Testis (tissue), 3 donors: ENCODE data around the gene TMEM181. TPM values are rescaled to one million over a fixed set of nuclear protein-coding genes. Genes with fewer than 3 reads are reported as not detected.
"Not testable (repeated sequence)": the region's sequence is repeated elsewhere in the genome, so short reads cannot be mapped to it uniquely, and the experiment has no call there.

Experiments used
- DNase-seq: peaks from one replicate; pipeline ENCODE4 v3.0.0-alpha.2; 2019
- H3K27ac ChIP-seq, 2 donors: fragments of 200-600 bp; sonication (generic); one replicate each; pipeline ENCODE4 v1.5.1; 2019
- H3K27me3 ChIP-seq: fragments of 200-600 bp; sonication (generic); one replicate; pipeline ENCODE4 v1.5.1; 2019
- H3K36me3 ChIP-seq: fragments of 200-600 bp; sonication (generic); one replicate; pipeline ENCODE4 v1.5.1; 2017; ENCODE audit warnings: low read depth; ENCODE audit errors: missing control alignments
- H3K4me1 ChIP-seq: fragments of 200-600 bp; sonication (generic); one replicate; pipeline ENCODE4 v1.5.1; 2019
- H3K4me3 ChIP-seq, 2 donors: fragments of 200-600 bp; sonication (generic); one replicate each; pipeline ENCODE4 v1.5.1; 2017 to 2019
- H3K9me3 ChIP-seq: fragments of 200-600 bp; sonication (generic); one replicate; pipeline ENCODE4 v1.5.1; 2017
- CTCF ChIP-seq, 3 experiments: fragments of 450-650 bp in 2 of 3; fragments of 200-600 bp in 1 of 3; sonication (generic) in 1 of 3; IDR thresholded peaks; one replicate each; pipeline ENCODE4 v1.5.1; 2016 to 2019; ENCODE audit warnings: antibody characterized with exemption in 3 of 3, mild to moderate bottlenecking in 2 of 3, moderate library complexity in 1 of 3
- POLR2A ChIP-seq: fragments of 450-650 bp; IDR thresholded peaks from one replicate; pipeline ENCODE4 v1.6.1; 2017; ENCODE audit warnings: antibody characterized with exemption, mild to moderate bottlenecking, moderate library complexity
- WGBS, 2 donors: methylation state at CpG; one replicate each; pipeline ENCODE4 v1.1.5; 2018; 5-methylcytosine and 5-hydroxymethylcytosine counted together
- intact Hi-C: fragments of 100-400 bp; cut with DNase I; formaldehyde crosslinking; loops from one replicate; pipeline ENCODE4 v1.15.1; 2023; ENCODE audit warnings: low total_unique reads
- polyA plus RNA-seq: library from polyadenylated mRNA; stranded (reverse); fragments of 350-450 nt; fragmentation: Illumina TruSeq; extraction: RNeasy Lipid Tissue Mini Kit (QIAGEN cat#74804); gene quantifications from one replicate; pipeline ENCODE4 v1.2.3, GENCODE V29; 2014; ENCODE audit warnings: low read depth, low replicate concordance; ENCODE audit not compliant: insufficient read depth
- total RNA-seq, 2 donors: library from RNA; depleted of rRNA; stranded (reverse); fragments of >200 nt; gene quantifications; one replicate each; pipeline ENCODE4 v1.2.3, GENCODE V29; 2016

TMEM181 gene
- total and polyA plus RNA-seq, 3 donors from 2014 or later, result 41.4 to 81.0 (median 74.6) TPM

GRCh38 chr6:158554611-158555361 lies 5.1 kb upstream of the TMEM181 start:
- WGBS, 2 donors, result 53 to 67% methylated on average over 4 of the region's 4 CpGs
- TF ChIP-seq CTCF (IDR thresholded peaks at IDR 0.05), result no peak
- TF ChIP-seq POLR2A, result no peak
- intact Hi-C loops, result no loop called here

GRCh38 chr6:158556113-158556512 lies 3.8 kb upstream of the TMEM181 start:
- DNase-seq, result peak; percentile 12
- H3K9me3 ChIP-seq, result no peaks in the 10 kb centered on the region
- peaks cover 34% of the 10 kb centered on the region for H3K4me1 ChIP-seq
- peak overlapping the region; percentile 42 to 55 for H3K27ac ChIP-seq
- H3K4me3 ChIP-seq, result no peak overlapping the region
- no peak for TF ChIP-seq POLR2A
- no peaks in the 10 kb centered on the region for H3K36me3 ChIP-seq
- WGBS, 2 donors, result 62 to 67% methylated on average over 7 of the region's 7 CpGs
- no peaks in the 10 kb centered on the region for H3K27me3 ChIP-seq
- intact Hi-C loops, result no loop called here

More at GRCh38 chr6:158554611-158555361, 5.1 kb upstream of the TMEM181 start:
- Histone ChIP-seq H3K4me3 (no peak overlapping the region), H3K27me3 (no peaks in the 10 kb centered on the region), H3K36me3 (no peaks in the 10 kb centered on the region), H3K4me1 (peaks cover 31% of the 10 kb centered on the region), H3K27ac (peak overlapping the region; percentile 42 to 74), H3K9me3 (no peaks in the 10 kb centered on the region)
- DNase-seq, result peak; percentile 12

- 73 to 80% methylated on average over 3 of the region's 3 CpGs for WGBS, 2 donors
- H3K9me3 ChIP-seq, H3K36me3 ChIP-seq, H3K27me3 ChIP-seq, H3K4me3 ChIP-seq, intact Hi-C loops: not testable (repeated sequence)
- Histone ChIP-seq H3K4me1 (peaks cover 37% of the 10 kb centered on the region), H3K27ac (peak overlapping the region in 1 of 2 donors; percentile 37)
- DNase-seq, result peak; percentile 9
Observed at GRCh38 chr6:158557110-158557509, 2.8 kb upstream of the TMEM181 start.

- peak overlapping the region in 1 of 2 donors; percentile 18 for H3K27ac ChIP-seq
- no peaks in the 10 kb centered on the region for H3K27me3 ChIP-seq
- no peaks in the 10 kb centered on the region for H3K36me3 ChIP-seq
- TF ChIP-seq CTCF (IDR thresholded peaks at IDR 0.05) (no peak), POLR2A (no peak)
- peaks cover 40% of the 10 kb centered on the region for H3K4me1 ChIP-seq
- H3K4me3 ChIP-seq, result no peak overlapping the region
- DNase-seq, result peak; percentile 13
- WGBS, 2 donors, result 82 to 87% methylated on average over 5 of the region's 5 CpGs
- intact Hi-C loops, result no loop called here
- no peaks in the 10 kb centered on the region for H3K9me3 ChIP-seq
Observed at GRCh38 chr6:158557927-158558326, 2.0 kb upstream of the TMEM181 start.

GRCh38 chr6:158558415-158559306 lies 1.2 kb upstream of the TMEM181 start:
- H3K9me3 ChIP-seq, result no peaks in the 10 kb centered on the region
- WGBS, 2 donors, result 53 to 76% methylated on average over 14 of the region's 14 CpGs

More at GRCh38 chr6:158558415-158559306, 1.2 kb upstream of the TMEM181 start:
- intact Hi-C loops, result no loop called here
- Histone ChIP-seq H3K27ac (peak overlapping the region in 1 of 2 donors; percentile 90), H3K4me1 (peaks cover 40% of the 10 kb centered on the region), H3K36me3 (no peaks in the 10 kb centered on the region), H3K4me3 (no peak overlapping the region), H3K27me3 (no peaks in the 10 kb centered on the region)
- no peak for TF ChIP-seq POLR2A
- TF ChIP-seq CTCF (IDR thresholded peaks at IDR 0.05), result no peak
- DNase-seq, result no peak
